ENCODE results near the gene ZDHHC20. TPM values are rescaled to one million over a fixed set of nuclear protein-coding genes. Genes with fewer than 3 reads are reported as not detected.

ZDHHC20 gene
- total RNA-seq, 1 experiment from 2014 or later: 69.1 TPM

- TF ChIP-seq CTCF (conservative IDR thresholded peaks at IDR 0.05): no peak
- Mint-ChIP-seq H3K4me3 (no peak overlapping the region), H3K27me3 (ENCODE audit: low read depth) (no peaks in the 10 kb centered on the region), H3K27ac (no peak overlapping the region), H3K4me1 (peaks cover 8 to 17% of the 10 kb centered on the region in 2 experiments), H3K36me3 (ENCODE audit: insufficient read depth in 1 of 3, low read depth in 3 of 3) (no peaks in the 10 kb centered on the region; a peak in 1 of 7 replicates), H3K9me3 (peaks cover 3 to 5% of the 10 kb centered on the region in 2 experiments; a peak in 4 of 5 replicates)
- no peaks in the 10 kb centered on the region for H3K4me1 ChIP-seq (ENCODE audit: insufficient read depth, low read length)
- H3K4ac ChIP-seq (ENCODE audit: low read depth, low read length): no peak overlapping the region
- no peaks in the 10 kb centered on the region for H3K79me2 ChIP-seq (ENCODE audit: insufficient read depth, low read length)
- no peaks in the 10 kb centered on the region for H3K23me2 ChIP-seq (ENCODE audit: insufficient read length, low read depth, low read length, poor library complexity, severe bottlenecking)
- H3K79me1 ChIP-seq (ENCODE audit: insufficient read depth, low read depth, low read length, poor library complexity, severe bottlenecking): no peaks in the 10 kb centered on the region
- no peak overlapping the region for H2BK15ac ChIP-seq (ENCODE audit: low read depth, low read length)
- no peak overlapping the region for H2BK12ac ChIP-seq (ENCODE audit: insufficient read length, low read depth, low read length)
- no peaks in the 10 kb centered on the region for H3K9me3 ChIP-seq (ENCODE audit: control insufficient read depth, low read depth, low read length)
- no peaks in the 10 kb centered on the region for H4K20me1 ChIP-seq (ENCODE audit: control insufficient read depth, insufficient read depth, insufficient read length)
- no peak overlapping the region for H3K4me2 ChIP-seq (ENCODE audit: insufficient read depth, insufficient read length, low read length)
- H3K14ac ChIP-seq (ENCODE audit: insufficient read depth, low read length): no peak overlapping the region
- no peak overlapping the region for H3K18ac ChIP-seq (ENCODE audit: insufficient read length, low read depth, low read length)
- no peak overlapping the region for H3K9ac ChIP-seq (ENCODE audit: extremely low read depth, insufficient read length, low read length)
- H3K27ac ChIP-seq (ENCODE audit: insufficient read length, low read depth, low read length): no peak overlapping the region
- H3K27me3 ChIP-seq (ENCODE audit: insufficient read depth, low read length): no peaks in the 10 kb centered on the region
- DNase-seq: no peak
- H3K56ac ChIP-seq (ENCODE audit: insufficient read length, low read depth, low read length): no peak overlapping the region
- no peak overlapping the region for H2BK20ac ChIP-seq (ENCODE audit: low read depth, low read length, poor library complexity, severe bottlenecking)
- no peak overlapping the region for H4K91ac ChIP-seq (ENCODE audit: insufficient read length, low read depth, low read length)
- H4K5ac ChIP-seq (ENCODE audit: insufficient read length, low read depth, low read length): no peak overlapping the region
- no peak overlapping the region for H2BK120ac ChIP-seq (ENCODE audit: low read depth, low read length, poor library complexity, severe bottlenecking)
- no peak overlapping the region for H2BK5ac ChIP-seq (ENCODE audit: insufficient read length, low read length)
- H2AFZ ChIP-seq (ENCODE audit: low read length): no peak overlapping the region
- H4K8ac ChIP-seq (replicated peaks; ENCODE audit: insufficient read length, low read depth, low read length): no peak overlapping the region
- H3K23ac ChIP-seq (ENCODE audit: insufficient read length, low read depth, low read length): no peak overlapping the region
- H2AK5ac ChIP-seq (ENCODE audit: insufficient read length, low read length): no peak overlapping the region
- WGBS (ENCODE audit: extremely low coverage, insufficient read length, low lambda C conversion rate): no CpG with 5 or more reads among the region's 6 CpGs
- H3T11ph ChIP-seq (ENCODE audit: low read length): no peak overlapping the region
These were observed 16.0 kb upstream of the ZDHHC20 start for GRCh38 chr13:21475115-21475514.
